SK-MEL-5 (cell line): ENCODE measurements around the gene BCKDHA. TPM values are rescaled to one million over a fixed set of nuclear protein-coding genes. Genes with fewer than 3 reads are reported as not detected.

Experiments used
- DNase-seq: peaks from one replicate; pipeline ENCODE4 v3.0.0-alpha.2; 2016; ENCODE audit warnings: low read depth, low spot score
- in situ Hi-C: cut with HindIII; loops from 2 replicates; pipeline ENCODE4 v1.10.0; 2016; ENCODE audit warnings: low sequenced_read_pairs, high pct_unique_total_duplicates, low pct_unique_long_range_greater_than_20kb
- total RNA-seq: library from RNA; depleted of rRNA; stranded (reverse); fragments of >200 nt; shearing (Covaris generic); gene quantifications from 2 replicates; pipeline ENCODE4 v1.2.3, GENCODE V29; 2014

The BCKDHA gene
- total RNA-seq, 1 experiment from 2014 or later = 52.0 TPM

GRCh38 chr19:41414461-41414860, 16.8 kb downstream of the BCKDHA start:
- no peak for DNase-seq
- in situ Hi-C loops = no loop called here

- DNase-seq = no peak
- in situ Hi-C loops = no loop called here
Measured at GRCh38 chr19:41415154-41415571, 17.5 kb downstream of the BCKDHA start.

- no peak for DNase-seq
- in situ Hi-C loops = no loop called here
Measured at GRCh38 chr19:41416194-41416674, 18.6 kb downstream of the BCKDHA start.

DNA sequence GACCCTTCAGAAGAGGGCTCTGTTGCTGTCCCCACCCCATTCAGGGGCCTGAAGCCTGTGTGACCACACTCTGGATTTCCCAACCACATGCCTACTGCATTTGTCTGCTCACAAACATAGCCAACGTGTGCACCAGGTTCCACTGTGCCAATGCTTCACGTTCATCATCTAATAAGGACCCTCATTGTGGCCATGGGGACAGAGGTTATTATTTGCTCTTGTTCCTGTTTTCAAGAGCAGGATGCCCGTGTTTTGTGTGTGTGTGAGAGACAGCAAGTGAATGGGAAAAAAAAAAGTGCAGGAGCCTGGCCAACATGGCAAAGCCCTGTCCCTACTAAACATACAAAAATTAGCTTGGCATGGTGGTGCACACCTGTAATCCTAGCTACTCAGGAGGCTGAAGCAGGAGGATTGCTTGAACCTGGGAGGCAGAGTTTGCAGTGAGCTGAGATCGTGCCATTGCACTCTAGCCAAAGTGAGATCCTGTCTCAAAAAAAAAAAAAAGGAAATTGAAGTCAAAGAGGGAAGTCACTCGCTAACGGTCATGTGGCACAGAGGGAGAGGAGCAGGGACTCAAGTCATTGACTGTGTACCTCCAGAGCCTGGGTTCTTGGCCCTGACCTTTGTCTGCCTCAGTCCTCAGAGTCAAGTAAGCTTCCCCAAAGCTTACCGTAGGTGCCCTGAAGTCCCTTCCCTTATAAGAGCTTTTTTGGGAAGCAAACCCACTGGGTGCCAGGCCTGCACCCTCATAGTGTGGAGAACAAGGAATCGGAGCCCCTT, 22.7 kb downstream of the BCKDHA start:
- in situ Hi-C loops = no loop called here
- DNase-seq = no peak

DNA sequence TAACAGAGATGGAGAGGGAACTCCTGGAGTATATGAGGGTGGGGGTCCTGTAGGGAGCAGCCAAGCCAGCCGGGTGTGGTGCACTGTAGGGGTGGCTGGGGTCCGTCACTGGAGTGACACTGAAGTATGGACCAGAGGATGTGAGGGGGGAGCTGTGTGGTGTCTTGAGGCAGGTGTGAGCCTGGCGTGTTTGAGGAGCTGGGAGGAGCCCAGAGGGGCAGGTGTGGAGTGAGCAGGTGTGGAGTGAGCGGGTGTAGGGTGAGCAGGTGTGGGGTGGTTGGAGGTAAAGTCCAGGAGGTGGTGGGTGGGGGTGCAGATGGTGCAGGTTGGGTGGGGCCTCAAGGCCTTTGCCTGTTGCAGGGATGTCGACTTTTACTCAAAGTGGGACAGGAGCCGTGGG, 23.7 kb downstream of the BCKDHA start:
- in situ Hi-C loops = no loop called here
- no peak for DNase-seq

DNA sequence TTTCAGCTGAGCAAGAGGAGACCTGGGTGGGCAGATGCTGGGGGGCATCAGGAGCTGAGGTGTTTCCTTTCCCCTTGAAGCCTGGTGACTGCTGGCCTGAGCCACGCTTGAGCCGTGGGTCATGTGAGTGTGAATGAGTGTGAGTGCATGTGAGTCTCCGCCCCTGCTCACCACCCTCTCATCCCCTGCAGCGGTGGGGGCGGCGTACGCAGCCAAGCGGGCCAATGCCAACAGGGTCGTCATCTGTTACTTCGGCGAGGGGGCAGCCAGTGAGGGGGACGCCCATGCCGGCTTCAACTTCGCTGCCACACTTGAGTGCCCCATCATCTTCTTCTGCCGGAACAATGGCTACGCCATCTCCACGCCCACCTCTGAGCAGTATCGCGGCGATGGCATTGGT, 24.4 kb downstream of the BCKDHA start:
- in situ Hi-C loops = no loop called here
- no peak for DNase-seq

DNA sequence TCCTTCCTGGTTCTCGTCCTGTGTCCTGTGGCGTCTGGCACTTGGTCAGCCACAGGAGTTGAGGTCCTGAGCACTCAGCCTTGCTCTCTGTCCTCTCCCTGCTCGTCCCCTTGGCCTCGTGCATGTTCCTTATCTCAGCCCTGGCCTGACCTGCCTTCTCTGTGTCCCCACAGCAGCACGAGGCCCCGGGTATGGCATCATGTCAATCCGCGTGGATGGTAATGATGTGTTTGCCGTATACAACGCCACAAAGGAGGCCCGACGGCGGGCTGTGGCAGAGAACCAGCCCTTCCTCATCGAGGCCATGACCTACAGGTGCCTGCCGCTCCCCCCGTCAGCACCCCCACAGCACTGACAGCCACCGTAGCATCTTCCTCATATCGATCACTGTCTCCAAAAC, 24.8 kb downstream of the BCKDHA start:
- DNase-seq = no peak
- in situ Hi-C loops = no loop called here

GRCh38 chr19:41422955-41423354, 25.3 kb downstream of the BCKDHA start:
- no peak for DNase-seq
- in situ Hi-C loops = no loop called here

- no peak for DNase-seq
- in situ Hi-C loops = no loop called here
Measured at GRCh38 chr19:41424335-41425173, 26.9 kb downstream of the BCKDHA start.

DNA sequence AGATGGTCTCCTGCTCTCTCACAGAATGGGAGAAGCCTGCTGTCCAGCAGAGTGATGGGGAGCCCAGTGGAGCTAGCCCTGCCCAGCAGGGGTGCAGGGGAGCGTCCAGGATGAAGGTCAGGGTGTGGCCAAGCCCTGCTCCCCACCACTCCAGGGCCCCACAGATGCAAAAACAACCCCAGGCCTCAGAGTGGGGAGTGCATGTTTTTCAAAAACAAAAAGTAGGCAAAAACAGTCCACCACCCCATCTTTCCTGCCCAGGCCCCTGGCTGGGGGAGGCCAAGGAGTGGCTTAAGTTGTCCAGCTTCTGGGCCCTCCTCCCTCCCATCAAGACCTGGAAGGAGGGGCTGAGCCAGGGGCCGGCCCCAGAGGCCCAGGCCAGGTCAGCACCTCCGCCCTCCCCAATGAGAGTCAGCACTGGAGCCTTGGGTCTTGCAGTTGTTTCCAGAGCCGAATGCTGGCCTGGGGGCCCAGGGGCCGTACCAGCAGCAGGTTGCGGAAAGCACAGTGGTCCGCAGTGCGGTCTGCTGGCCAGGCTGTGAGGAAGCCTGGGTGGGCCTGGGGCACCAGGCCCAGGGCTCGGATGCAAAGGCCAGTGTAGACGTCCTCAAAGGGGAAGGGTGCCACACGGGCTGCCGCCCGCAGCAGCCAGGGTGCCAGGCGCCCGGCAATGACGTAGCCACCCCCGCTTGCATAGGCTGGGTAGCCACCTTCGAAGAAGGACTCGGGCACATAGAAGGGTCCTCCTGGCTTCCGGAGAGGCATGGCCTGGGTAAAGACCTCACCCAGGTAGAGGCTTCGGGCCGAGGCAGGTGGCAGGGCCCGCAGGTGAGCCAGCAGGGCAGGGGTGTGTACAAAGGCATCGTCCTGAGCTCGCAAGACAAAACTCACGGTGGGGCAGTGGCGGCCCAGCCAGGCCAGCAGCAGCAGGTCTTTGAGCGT, 27.8 kb downstream of the BCKDHA start:
- in situ Hi-C loops = no loop called here
- DNase-seq = no peak

DNA sequence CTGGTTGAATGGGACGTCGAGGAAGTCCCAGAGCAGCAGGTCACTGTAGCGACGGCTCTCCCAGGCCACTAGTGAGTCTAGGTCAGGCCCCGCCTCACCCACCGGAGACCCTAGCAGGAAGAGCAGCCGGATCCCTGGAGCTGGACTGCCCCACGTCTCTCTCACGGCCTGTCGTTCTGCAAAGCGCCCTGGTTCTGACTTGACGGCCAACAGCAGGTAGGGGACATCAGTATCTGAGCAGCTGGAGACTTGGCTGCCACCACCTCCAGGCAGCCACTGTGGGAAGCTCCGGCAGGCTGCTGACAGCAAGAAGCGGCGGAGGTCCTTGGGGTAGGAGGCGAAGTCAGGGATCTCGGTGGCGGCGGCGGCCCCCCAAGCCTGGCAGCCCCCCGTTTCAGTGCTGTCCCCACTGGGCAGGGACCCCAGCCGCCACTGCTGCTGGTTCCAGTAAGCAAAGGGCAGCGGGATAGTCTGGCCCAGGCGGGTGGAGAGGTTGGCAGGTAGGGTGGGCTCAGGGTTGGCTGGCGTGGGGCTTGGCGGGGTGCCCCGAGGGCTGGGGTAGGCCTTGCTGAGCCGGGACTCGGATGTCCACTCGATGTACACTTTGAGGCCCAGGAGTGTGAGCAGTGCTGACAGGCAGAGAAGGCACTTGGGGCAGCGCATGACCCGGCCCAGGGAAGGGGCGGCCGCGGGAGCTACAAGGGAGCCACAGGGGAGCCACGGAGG, 28.7 kb downstream of the BCKDHA start:
- no peak for DNase-seq
- in situ Hi-C loops = no loop called here

GRCh38 chr19:41426952-41427646, 29.5 kb downstream of the BCKDHA start, which contains the start of gene B3GNT8:
Gene B3GNT8, minus strand, starts transcription at chr19:41427374. Its CDS starts 596 bp downstream, at chr19:41426778.
- in situ Hi-C loops = no loop called here
- no peak for DNase-seq

- in situ Hi-C loops = no loop called here
Measured at GRCh38 chr19:41427647-41428480, 30.2 kb downstream of the BCKDHA start.

DNA sequence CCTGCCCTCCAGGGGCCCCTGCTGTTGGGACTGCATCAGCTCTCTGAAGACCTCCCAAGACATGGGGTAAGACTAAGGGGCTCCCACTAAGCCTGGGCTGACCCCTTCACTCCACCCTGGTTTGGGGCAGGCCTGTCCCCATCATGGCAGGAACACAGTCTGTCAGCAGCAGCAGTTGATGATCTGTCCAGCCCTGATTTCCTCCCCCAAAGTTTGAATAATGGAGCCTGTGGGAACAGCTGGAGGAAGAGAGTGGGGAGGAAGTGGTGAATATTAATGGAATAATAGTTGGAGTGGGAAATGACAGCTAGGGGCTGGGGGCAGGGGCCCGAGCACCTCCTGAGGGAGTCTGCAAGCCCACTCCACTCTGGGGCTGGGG, 30.9 kb downstream of the BCKDHA start:
- in situ Hi-C loops = no loop called here
- no peak for DNase-seq

More at GRCh38 chr19:41427647-41428480, 30.2 kb downstream of the BCKDHA start:
- no peak for DNase-seq

DNA sequence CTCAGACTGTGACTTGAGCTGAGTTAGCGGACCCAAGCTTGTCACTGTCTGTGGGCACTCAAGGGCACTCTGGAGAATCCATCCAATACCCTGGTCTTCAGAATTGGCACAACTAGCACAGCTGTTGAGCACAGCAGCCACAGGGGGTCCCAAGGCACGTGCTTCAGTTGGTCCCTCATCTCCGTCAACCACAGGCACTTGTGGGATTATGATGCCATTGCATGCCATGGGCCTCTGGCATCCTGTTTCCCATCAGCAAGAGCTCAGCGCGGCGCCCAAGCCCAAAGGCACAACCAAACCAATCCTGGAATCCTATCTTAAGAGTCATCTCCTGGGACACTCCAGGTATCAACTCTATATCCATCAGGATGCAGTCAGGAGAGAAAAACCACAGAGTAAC, 33.3 kb downstream of the BCKDHA start:
- no peak for DNase-seq
- in situ Hi-C loops = no loop called here
